ENCODE data around the gene SPTB.

DNA sequence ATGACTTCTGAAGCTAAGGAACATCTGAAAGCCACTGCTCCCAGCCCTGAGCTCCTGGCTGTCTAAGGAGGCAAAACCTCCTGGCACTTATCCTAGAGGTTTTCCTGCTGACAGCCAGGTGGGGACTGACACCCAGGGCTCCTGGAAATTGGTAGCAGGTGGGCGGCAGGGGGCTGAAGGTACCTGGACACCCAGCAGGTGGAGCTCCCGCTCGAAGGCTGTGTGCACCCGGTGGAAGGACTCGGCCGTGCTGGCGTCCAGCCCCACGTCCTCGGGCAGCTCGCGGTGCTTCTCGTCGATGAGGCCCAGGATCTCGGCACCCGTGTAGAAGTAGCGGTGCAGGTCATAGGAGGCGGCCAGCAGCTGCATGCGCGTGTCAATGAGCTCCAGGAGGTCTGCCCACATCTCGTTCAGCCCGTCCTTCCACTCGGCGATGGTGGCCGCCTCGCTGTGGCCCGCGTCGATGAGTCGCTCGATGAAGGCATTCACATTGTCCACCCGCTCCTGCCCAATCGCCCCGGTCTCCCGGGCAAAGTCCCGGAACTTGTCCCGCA is 107.2 kb downstream of the SPTB start:
- TF ChIP-seq POLR2AphosphoS5 (IDR thresholded peaks at IDR 0.05; ENCODE audit: low read depth, low read length) = no peak
- TF ChIP-seq POLR2A (IDR thresholded peaks at IDR 0.05; ENCODE audit: low read depth, low read length) = no peak
